HepG2 (cell line): ENCODE measurements around the gene RNU1-2. TPM values are rescaled to one million over a fixed set of nuclear protein-coding genes. Genes with fewer than 3 reads are reported as not detected.

Source experiments
- HDAC6 ChIP-seq: fragments of 200-600 bp; sonication (generic); IDR thresholded peaks from 2 replicates; pipeline ENCODE4 v1.7.0; 2017; ENCODE audit warnings: mild to moderate bottlenecking, antibody characterized with exemption, low read length, low read depth
- HIVEP1 ChIP-seq: sonication (generic); formaldehyde crosslinking; IDR thresholded peaks from 2 replicates; pipeline ENCODE4 v1.4.0; 2020; ENCODE audit warnings: mild to moderate bottlenecking, missing genetic modification reagents
- KDM2A ChIP-seq: sonication (generic); formaldehyde crosslinking; IDR thresholded peaks from 2 replicates; pipeline ENCODE4 v1.4.0; 2020; ENCODE audit warnings: low read depth, missing genetic modification reagents, borderline replicate concordance
- PHF8 ChIP-seq: sonication (generic); formaldehyde crosslinking; IDR thresholded peaks from 2 replicates; pipeline ENCODE4 v1.5.0; 2020; ENCODE audit warnings: missing genetic modification reagents
- RNF2 ChIP-seq: fragments of 450-650 bp; conservative IDR thresholded peaks from 2 replicates; pipeline ENCODE4 v1.6.1; 2016; ENCODE audit warnings: low read depth
- ZFX ChIP-seq: sonication (generic); formaldehyde crosslinking; IDR thresholded peaks from 2 replicates; pipeline ENCODE4 v1.4.0; 2020; ENCODE audit warnings: mild to moderate bottlenecking, low read depth, missing genetic modification reagents, moderate library complexity
- ZNF121 ChIP-seq: sonication (generic); formaldehyde crosslinking; IDR thresholded peaks from 2 replicates; pipeline ENCODE4 v1.5.0; 2020; ENCODE audit warnings: mild to moderate bottlenecking, missing genetic modification reagents
- polyA plus RNA-seq, 8 experiments: library from polyadenylated mRNA; depleted of rRNA in 3 of 8; stranded (reverse) in 7 of 8; unstranded in 1 of 8; fragments of >200 nt; fragmentation: Illumina TruSeq in 4 of 8; extraction: Trizol in 4 of 8; gene quantifications; 2 replicates each; pipeline versions ENCODE4 v1.2.1 to v1.2.3, GENCODE V29; 2011 to 2016; ENCODE audit warnings: low read depth in 4 of 8, missing spikeins in 1 of 8, mixed read lengths in 1 of 8; ENCODE audit not compliant: insufficient read depth in 1 of 8
- total RNA-seq, 5 experiments: library from RNA; depleted of rRNA; stranded (reverse); fragments of >200 nt; fragmentation: Illumina TruSeq; extraction: Trizol; gene quantifications; 2 replicates each; pipeline ENCODE4 v1.2.3, GENCODE V29; 2016; ENCODE audit warnings: low read depth in 1 of 5
- TF ChIP-seq, protein P1 (sequence below): sonication (generic); formaldehyde crosslinking; IDR thresholded peaks from 2 replicates; pipeline ENCODE4 v1.4.0; 2020; ENCODE audit warnings: missing genetic modification reagents
- TF ChIP-seq, protein P2 (sequence below): sonication (generic); formaldehyde crosslinking; IDR thresholded peaks from 2 replicates; pipeline ENCODE4 v1.4.0; 2020; ENCODE audit warnings: missing genetic modification reagents, borderline replicate concordance

RNU1-2 gene
- total and polyA plus RNA-seq, 2 of the 13 experiments (the other 11 are each of a cell fraction or from before 2014, with no cell fraction given), result under 0.01 to 11,018 TPM

DNA sequence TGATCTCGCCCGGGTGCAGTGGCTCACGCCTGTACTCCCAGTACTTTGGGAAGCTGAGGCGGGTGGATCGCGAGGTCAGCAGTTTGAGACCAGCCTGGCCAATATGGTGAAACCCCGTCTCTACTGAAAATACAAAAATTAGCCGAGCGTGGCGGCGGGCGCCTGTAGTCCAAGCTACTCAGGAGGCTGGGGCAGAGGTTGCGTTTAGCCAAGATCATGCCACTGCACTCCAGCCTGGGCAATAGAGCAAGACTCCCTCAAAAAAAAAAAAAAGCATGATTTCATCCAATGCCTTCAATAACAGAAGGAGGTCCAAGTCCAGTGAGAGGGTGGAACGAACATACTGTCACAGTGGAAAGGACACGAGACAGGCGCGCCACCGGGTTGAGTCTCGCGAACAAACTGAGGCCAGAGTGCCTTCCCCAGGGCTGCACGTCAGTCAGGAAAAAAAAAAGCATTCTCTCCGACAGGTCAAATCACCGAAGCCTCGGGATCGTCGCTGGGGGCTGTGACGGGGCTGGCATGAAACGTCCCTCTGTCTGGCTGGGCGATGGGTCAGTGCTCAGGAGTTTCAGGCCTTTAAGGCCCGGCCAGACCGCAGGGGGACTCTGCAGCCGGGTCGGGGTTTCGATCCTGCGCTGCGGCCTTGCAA lies 17.5 kb downstream of the RNU1-2 start (continued):
- TF ChIP-seq, protein P1, sequence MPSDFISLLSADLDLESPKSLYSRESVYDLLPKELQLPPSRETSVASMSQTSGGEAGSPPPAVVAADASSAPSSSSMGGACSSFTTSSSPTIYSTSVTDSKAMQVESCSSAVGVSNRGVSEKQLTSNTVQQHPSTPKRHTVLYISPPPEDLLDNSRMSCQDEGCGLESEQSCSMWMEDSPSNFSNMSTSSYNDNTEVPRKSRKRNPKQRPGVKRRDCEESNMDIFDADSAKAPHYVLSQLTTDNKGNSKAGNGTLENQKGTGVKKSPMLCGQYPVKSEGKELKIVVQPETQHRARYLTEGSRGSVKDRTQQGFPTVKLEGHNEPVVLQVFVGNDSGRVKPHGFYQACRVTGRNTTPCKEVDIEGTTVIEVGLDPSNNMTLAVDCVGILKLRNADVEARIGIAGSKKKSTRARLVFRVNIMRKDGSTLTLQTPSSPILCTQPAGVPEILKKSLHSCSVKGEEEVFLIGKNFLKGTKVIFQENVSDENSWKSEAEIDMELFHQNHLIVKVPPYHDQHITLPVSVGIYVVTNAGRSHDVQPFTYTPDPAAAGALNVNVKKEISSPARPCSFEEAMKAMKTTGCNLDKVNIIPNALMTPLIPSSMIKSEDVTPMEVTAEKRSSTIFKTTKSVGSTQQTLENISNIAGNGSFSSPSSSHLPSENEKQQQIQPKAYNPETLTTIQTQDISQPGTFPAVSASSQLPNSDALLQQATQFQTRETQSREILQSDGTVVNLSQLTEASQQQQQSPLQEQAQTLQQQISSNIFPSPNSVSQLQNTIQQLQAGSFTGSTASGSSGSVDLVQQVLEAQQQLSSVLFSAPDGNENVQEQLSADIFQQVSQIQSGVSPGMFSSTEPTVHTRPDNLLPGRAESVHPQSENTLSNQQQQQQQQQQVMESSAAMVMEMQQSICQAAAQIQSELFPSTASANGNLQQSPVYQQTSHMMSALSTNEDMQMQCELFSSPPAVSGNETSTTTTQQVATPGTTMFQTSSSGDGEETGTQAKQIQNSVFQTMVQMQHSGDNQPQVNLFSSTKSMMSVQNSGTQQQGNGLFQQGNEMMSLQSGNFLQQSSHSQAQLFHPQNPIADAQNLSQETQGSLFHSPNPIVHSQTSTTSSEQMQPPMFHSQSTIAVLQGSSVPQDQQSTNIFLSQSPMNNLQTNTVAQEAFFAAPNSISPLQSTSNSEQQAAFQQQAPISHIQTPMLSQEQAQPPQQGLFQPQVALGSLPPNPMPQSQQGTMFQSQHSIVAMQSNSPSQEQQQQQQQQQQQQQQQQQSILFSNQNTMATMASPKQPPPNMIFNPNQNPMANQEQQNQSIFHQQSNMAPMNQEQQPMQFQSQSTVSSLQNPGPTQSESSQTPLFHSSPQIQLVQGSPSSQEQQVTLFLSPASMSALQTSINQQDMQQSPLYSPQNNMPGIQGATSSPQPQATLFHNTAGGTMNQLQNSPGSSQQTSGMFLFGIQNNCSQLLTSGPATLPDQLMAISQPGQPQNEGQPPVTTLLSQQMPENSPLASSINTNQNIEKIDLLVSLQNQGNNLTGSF (CRISPR knock-in tag), result peak; percentile 79; the same call in 1 of the 2 replicates
- TF ChIP-seq RNF2 (0 out of 2 replicates have a peak, but pooled peaks have one; percentile 35), KDM2A (0 out of 2 replicates have a peak, but pooled peaks have one; percentile 8), HDAC6 (no peak), ZFX (CRISPR knock-in tag) (no peak; the same call in 1 of the 2 replicates), PHF8 (CRISPR knock-in tag) (no peak), ZNF121 (peak; percentile 81), HIVEP1 (CRISPR knock-in tag) (peak; percentile 27; the same call in 1 of the 2 replicates)
- TF ChIP-seq, protein P2, sequence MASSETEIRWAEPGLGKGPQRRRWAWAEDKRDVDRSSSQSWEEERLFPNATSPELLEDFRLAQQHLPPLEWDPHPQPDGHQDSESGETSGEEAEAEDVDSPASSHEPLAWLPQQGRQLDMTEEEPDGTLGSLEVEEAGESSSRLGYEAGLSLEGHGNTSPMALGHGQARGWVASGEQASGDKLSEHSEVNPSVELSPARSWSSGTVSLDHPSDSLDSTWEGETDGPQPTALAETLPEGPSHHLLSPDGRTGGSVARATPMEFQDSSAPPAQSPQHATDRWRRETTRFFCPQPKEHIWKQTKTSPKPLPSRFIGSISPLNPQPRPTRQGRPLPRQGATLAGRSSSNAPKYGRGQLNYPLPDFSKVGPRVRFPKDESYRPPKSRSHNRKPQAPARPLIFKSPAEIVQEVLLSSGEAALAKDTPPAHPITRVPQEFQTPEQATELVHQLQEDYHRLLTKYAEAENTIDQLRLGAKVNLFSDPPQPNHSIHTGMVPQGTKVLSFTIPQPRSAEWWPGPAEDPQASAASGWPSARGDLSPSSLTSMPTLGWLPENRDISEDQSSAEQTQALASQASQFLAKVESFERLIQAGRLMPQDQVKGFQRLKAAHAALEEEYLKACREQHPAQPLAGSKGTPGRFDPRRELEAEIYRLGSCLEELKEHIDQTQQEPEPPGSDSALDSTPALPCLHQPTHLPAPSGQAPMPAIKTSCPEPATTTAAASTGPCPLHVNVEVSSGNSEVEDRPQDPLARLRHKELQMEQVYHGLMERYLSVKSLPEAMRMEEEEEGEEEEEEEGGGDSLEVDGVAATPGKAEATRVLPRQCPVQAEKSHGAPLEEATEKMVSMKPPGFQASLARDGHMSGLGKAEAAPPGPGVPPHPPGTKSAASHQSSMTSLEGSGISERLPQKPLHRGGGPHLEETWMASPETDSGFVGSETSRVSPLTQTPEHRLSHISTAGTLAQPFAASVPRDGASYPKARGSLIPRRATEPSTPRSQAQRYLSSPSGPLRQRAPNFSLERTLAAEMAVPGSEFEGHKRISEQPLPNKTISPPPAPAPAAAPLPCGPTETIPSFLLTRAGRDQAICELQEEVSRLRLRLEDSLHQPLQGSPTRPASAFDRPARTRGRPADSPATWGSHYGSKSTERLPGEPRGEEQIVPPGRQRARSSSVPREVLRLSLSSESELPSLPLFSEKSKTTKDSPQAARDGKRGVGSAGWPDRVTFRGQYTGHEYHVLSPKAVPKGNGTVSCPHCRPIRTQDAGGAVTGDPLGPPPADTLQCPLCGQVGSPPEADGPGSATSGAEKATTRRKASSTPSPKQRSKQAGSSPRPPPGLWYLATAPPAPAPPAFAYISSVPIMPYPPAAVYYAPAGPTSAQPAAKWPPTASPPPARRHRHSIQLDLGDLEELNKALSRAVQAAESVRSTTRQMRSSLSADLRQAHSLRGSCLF (CRISPR knock-in tag), result no peak
- TF ChIP-seq, all 625 proteins: peak for 24
